ENCODE measurements around the gene CREB3L2.
"Not testable (repeated sequence)": the region's sequence is repeated elsewhere in the genome, so short reads cannot be mapped to it uniquely, and the experiment has no call there.

DNA sequence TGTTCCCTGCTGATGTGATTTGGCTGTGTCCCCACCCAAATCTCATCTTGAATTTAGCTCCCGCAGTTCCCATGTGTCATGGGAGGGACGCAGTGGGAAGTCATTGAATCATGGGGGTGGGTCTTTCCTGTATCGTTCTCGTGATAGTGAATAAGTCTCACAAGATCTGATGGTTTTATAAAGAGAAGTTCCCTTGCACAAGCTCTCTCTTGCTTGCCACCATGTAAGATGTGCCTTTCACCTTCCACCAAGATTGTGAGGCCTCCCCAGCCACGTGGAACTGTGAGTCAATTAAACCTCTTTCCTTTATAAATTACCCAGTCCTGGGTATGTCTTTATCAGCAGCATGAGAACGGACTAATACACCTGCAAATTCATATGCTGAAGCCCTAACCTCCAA lies 19.5 kb downstream of the CREB3L2 start:
- TF ChIP-seq POLR2A (IDR thresholded peaks at IDR 0.05; ENCODE audit: low read length); GATA1 (IDR thresholded peaks at IDR 0.05; ENCODE audit: low read depth, low read length): not testable (repeated sequence)
